Islet of Langerhans (tissue), 1 donor: ENCODE results near the gene PIGL.

Source experiments
- FAIRE-seq: peaks from one replicate; lab custom pipeline; 2011; peaks lifted over from hg19 to GRCh38; lab: Jason Lieb, UNC

Gene PIGL

DNA sequence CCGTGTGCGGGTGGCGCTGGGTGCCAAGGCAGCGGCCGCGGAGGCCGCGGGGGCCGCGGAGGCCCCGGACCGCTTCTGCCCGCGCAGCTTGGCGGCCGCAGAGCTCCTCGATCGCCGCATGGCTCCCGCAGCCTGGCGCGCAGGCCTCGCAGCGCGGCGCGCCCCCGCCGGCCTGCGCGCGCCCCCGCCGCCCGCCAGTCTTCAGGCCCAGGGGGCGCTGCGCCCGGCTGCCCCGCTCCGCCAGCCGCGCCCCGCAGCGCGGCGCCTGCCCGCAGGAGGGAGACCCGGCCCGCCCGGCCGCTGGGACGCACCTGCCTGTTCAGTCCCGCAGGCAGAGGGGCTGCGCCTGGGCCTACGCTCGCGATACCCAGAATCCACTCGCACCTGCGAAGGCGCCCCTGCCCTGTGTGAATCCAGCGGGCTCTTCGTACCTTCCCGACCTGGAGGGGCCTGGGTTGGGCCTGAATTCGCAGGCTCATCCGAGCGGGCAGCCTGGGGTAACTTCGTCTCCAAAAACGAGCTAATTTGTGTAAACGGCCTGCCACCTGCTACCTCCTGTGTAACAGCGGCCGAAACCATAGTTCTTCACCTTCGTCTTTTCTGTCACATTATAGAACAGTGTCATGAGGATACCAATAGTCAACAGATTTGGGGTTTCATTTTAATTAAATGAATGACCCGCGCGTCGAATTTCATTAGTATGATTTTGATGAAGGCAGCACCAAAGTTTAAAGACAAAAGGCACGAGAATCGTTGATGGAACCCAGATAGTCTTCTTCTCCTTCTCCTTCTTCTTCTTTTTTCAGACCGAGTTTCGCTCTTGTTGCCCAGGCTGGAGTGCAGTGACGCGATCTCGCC is 136.5 kb downstream of the PIGL start, which contains the start of gene CENPV:
TSS of gene CENPV (minus strand) at position 153 of the 858 bp plus-strand sequence. CDS start at position 120, 33 bp downstream.
- FAIRE-seq: no peak

DNA sequence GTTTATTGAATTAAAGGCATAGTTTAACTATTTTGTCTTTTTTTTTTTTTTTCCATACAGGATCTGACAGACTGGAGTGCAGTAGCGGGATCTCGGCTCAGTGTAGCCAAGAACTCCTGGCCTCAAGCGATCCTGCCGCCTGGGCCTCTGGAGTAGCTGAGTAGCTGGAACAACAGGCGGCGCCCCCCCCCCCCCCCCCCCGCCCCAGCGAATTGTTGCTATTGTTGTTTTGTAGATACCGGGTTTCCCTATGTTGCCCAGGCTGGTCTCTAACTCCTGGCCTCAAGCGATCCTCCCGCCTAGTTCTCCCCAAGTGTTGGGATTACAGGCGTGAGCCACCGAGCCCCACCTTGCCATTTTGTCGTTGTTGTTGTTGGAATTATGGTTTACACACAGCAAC is 137.6 kb downstream of the PIGL start:
- FAIRE-seq: no peak

DNA sequence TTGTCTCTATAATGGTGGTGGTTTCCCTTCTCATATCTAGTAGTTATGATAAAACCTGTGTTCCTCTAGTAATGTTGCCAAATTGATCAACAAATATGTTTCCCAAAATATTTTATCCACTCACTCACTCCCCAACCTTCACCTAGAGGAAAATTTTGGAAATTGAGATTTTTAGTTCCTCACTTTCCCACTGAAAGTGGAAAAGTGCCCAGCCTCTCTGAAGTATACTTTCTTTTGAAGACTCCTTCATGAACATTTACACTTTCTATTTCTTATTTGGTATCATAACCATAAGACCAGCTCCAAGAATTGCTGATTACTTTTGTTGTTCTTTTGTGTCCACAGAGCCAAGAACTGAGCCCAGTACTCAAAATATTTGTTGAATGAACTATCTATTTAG is 141.4 kb downstream of the PIGL start:
- FAIRE-seq: no peak

DNA sequence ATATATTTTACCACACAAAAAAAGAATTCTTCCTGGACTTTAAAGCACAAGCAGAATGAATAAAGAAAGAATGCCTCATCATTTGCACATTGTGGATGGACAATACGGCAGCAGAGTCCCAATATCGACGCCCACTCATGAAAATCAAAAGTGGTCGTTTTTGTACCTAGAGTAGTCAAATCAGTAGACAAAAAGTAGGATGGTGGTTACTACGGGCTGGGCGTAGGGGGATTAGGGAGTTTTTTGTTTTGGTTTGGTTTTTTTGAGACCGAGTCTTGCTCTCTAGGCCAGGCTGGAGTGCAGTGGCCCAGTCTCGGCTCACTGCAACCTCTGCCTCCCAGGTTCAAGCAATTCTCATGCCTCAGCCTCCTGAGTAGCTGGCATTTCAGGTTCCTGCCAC is 144.9 kb downstream of the PIGL start:
- FAIRE-seq: no peak

DNA sequence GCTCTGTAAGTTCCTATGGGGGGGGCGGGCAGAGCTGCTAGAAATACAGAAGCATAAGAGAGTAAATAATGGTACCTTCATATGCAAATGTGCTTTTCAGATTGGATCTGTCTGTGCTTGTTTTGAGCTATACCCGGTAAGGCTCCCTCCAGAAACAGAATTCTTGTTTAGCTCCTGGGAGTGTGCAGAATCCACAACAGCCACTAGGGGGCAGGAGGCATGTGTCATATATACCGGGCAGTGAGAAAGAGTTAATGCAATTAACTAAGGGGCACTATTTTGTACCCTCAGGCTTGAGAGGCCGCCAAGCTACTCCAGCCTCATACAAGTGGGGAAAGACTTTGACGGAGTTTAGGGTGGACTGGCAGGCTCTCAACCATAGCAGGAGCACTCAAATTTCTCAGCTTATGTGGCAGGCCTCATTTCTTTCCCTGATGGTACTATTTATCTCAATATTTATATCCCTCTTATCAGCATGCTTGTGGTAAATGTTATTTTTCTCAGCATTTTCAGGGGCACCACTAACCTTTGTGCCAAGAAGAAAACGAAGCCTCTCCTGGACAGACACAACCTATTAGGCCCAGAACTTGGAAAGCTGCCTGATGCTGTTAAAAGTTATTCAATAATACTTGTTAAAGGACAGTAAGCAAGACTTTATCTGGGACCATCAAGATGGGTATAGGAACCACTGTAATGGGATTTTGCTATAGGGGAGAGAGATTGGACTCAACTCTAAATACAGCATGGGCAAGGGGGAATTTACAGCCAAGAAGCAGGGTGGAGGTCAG is 146.9 kb downstream of the PIGL start:
- no peak for FAIRE-seq

DNA sequence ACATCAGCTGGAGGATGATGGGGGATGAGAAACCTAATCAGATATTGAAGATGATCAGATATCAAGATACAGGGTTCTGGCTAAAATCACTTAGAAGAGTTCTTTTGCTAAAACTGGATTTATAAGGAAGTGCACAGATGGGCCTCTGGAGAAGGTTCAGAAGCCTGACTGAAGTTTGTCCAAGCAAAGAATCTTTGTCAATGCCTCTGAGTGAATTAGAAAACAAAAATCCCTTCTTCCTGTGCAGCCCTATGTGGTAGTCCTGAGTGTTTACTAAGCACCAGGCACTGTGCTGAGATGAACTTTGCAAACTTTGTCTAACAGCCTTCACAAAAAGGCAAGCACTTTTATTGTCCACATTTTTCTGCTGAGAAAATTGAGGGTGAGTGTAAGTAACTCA is 147.6 kb downstream of the PIGL start:
- FAIRE-seq: no peak

DNA sequence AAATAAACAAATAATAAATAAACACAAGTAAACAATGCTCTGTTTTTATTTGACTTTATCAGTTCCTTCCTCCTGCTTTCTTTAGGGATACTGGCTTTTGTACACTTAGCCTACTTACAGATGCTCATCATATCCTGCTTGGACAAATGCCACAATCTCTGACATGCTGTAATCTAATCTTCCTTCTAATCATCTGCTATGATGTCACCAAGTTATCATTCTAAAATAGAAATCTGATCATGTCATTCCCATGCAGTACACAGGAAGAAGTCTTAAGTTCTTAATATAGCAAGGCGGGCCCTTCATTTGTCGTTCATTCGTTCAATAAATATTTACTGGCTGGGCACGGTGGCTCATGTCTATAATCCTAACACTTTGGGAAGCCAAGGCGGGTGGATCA is 154.7 kb downstream of the PIGL start:
- no peak for FAIRE-seq

DNA sequence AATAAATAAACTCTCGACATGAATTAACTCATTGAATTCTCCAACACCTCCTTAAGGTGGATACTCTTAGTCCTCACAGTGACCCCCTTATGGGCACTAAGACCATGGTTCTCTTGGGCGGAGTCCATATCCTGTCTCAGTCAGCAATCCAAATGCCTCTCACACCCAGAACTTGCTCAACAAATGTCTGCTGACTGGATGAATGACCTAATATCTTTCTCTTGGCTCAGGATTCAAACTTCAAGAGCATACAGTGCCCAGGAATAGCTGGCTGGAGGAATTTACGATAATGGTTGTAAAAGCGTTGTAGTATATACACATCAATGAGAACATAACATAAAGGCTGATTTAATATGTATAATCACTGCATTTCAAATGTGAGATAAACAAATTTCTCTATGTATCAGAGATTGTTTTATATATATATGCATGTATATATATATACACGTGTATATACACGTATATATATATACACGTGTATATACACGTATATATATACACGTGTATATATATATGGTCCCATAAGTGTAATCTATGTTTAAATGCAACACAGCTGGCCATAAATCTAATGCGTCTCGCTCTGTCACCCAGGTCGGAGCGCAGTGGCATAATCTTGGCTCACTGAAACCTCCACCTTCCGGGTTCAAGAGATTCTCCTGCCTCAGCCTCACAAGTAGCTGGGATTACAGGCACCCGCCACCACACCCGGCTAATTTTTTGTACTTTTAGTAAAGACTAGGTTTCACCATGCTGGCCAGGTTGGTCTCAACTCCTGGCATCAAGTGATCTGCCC is 157.3 kb downstream of the PIGL start:
- FAIRE-seq: no peak
